Endometrial microvascular endothelial cells (primary cell): ENCODE measurements around the gene CBY1. TPM values are rescaled to one million over a fixed set of nuclear protein-coding genes. Genes with fewer than 3 reads are reported as not detected.
"Not testable (repeated sequence)": the region's sequence is repeated elsewhere in the genome, so short reads cannot be mapped to it uniquely, and the experiment has no call there.

Experiments
- in situ Hi-C: cut with HindIII; loops from 2 replicates; pipeline ENCODE4 v1.10.0; 2017; ENCODE audit warnings: low sequenced_read_pairs, low pct_unique_long_range_greater_than_20kb; ENCODE audit errors: inconsistent ontology term
- total RNA-seq: library from RNA; depleted of rRNA; stranded (reverse); fragments of >200 nt; gene quantifications from one replicate; pipeline ENCODE4 v1.2.3, GENCODE V29; 2015; ENCODE audit errors: inconsistent ontology term

Gene CBY1
- 19.5 TPM for total RNA-seq

DNA sequence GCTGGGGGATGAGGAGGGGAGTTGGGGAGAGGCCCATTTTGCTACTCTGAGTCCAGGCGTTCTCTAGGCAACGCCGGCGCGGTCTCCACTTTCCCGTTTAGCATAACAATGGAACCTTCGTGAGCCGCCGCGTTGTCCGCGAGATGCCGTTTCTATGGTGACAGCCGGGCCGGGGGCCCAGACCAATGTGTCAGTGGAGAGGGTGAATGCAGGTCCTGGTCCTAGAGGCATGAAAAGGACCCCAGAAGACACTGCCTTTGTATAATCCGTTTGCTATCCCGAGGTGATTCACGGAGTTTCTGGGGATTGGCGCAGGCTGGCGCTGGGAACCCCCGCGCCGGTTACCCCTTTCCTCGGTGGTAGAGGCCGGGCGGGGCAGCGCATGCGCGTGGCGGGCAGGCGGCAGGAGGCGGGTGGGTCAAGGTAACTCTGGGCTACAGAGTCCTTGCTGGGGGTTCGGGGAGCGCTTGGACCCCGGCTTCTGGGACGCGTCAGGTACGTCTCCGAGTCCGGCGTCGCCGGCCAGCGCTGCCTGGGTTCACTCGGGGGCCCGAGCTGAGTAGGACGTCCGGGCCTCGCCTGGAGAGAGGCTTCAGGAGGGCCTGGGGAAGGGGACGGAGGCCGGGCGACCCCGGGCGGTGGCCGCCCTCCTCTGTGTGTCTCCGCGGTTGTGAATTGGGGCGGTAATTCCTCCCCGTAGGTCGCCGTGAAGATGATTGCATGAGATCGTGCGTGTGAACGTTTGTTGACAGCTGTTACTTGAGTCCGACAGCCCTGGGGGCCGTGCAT, at the start of gene CBY1, which contains the start of gene FAM227A:
TSS of gene CBY1 (plus strand) at position 383 of the 789 bp plus-strand sequence. CDS start 11,417 bp downstream, outside the sequence.
TSS of gene FAM227A (minus strand) at position 137 of the 789 bp plus-strand sequence. CDS start 6,224 bp downstream, outside the sequence.
- in situ Hi-C loops, result no loop called here

DNA sequence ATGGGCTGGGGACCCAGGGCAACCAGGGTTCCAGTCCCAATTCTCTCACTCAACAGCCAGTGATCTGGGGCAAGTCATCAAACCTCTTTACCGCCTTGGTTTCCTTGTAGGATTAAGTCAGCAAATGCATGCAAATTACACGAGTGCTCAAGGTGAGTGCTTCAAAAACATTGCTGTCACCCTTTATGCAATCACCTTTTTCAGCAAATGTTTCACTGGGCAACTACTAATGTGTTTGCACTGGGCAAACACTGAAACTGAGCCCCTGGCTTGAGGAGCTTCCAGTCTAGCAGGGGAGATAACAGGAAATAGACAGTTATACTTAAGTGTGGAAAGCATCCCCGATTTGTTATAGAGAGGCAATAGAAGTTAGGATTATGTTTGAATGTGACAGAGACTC, 48.8 kb upstream of the CBY1 start:
- in situ Hi-C loops, result no loop called here

DNA sequence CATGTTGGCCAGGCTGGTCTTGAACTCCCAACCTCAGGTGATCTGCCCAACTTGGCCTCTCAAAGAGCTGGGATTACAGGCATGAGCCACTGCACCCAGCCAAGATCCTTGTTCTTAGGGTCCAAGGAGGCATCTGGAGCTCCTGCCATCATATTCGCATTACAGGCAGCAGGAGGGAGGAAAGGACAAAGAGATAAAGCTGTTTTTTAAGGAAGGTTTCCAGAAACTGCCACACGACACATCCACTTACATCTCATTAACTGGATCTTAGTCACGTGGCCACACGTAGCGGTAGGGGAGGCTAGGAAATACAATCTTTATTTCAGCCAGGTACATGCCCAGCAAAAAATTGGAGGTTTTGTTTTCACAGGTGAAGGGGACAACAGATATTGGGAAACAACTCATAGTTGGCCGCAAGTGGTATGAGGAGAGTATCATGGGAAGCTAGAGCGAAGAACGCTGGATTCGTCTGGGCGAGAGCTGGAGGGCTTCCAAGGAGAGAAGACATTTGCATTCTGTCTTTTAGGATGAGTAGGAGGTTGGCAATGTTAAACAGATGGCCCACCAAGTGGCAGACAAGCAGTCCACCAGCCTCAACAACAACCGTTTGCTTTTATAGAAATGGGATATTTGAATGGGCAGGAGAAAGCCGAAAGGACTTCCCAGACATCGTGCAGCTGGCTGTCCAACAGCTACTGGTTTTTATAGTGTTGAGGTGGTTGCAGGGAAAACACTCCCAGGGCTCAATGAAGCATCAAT, 47.3 kb upstream of the CBY1 start:
- in situ Hi-C loops, result no loop called here

DNA sequence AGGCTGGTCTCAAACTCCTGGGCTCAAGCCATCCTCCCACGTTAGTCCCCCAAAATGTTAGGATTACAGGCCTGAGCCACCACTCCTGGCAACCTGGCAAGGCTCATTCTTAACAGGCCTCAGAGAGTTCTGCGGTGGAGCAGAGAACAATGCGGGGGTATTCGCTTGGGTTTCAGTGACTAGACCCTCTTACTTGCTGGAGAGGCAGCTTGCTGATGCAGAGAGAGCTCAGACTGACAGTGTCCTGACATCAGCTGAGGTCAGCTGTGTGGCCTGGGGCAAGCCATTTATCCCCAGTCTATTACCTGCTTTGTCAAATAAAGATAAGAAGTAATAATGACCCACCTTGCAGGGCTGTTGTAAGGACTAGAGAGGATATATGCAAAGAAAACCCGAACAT, 46.2 kb upstream of the CBY1 start:
- in situ Hi-C loops, result no loop called here

DNA sequence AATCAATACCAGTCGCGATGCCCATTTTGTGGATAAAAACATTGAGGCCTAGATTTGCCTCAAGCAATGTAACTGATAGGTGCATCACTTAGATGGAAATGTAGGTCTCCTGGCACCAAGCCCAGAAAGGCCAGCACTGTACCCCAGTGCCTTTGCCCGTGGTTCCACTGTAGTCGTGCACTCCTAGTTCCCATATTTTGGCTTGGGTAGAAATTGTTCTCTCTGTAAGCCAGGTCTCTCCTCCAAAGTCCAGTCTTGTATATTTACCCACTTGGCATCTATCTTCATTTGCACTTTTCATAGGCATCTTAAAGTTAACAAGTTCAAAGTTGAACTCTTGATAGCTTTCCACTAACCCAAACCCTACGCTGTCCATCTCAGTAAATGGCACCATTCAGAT, 44.9 kb upstream of the CBY1 start:
- in situ Hi-C loops, result no loop called here

DNA sequence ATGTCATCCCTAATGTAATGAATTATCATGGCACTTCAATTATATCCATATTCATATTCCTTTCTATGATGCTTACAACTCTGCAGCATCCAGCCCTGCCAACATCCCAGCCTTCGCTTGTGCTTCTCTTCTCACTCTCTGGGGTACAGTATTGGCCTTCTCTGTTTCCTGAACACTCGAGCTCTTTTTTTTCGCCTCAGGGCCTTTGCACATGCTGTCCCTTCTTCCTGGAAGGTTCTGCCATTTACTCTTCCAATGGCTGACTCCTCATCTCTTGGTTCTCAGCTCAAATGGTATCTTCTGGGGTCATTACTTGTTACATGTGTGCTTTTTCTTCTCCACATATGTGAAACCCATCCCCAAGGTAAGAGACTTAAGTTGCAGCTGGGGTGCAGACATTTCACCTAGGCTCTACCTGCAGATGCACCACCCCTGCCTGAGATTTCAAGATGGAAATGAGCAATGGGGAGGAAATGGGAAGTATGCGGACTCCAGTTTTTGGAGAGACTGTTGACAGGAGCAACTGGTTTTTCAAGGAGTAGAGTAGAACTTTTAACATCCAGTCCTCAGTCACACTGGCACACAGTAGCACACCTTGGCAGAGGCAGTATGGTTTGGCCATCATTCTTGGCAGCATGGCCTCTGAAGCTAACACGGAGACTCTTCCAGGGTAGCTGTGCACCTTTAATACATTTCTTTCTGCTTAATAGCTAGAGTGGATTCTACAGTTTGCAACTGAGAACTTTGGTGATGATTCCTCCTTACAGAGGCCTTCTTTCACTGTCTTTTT, 44.0 kb upstream of the CBY1 start:
- in situ Hi-C loops, result no loop called here

DNA sequence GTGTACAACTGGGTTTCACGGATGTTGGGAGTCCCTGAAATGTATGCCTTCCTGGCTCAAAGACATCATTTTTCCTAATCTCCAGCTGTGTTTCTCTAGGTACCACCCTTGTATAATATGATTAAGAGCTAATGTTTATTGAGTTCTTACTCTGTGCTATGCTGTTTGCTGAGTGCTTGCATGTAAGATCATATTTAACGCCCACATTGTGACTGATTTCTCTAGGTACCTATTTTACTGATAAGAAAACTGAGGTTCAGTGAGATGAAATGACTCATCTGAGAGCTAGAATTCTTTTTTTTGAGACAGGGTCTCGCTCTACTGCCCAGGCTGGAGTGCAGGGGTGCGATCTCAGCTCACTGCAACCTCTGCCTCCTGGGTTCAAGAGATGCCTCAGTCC, 42.9 kb upstream of the CBY1 start:
- in situ Hi-C loops, result no loop called here

DNA sequence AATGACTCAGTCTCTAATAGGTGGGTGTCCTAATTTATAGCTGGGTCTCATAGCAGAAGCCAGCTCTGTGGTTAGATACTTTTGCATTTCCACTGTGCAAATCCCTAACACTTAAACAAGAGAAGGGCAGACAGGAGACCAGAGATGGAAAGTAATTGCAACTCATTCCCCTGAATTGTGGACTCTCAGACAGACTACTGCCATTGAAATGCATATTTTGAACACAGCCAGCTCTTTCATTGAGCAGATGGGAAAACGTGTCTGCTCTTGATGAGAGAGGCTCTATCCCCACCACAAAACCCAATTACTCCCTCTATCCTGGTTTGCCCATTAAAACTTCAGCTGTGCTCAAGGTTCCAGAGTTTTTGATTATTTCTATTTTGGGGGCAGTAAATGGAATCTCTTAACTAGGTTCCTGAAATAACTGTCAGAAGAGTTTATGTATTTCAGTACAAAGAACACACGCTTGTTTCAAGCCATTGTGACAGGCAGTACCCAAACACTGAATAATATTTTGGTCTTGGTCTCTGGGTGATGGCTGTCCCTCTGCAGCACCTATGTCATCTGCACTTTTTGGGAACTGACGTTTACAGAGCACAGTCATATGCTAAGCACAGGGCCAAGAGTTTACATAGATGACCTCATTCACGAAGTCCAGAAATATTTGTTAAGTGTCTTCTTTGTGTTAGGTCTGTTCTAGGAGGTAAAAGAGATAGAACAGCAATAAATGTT, 41.9 kb upstream of the CBY1 start:
- in situ Hi-C loops, result no loop called here

DNA sequence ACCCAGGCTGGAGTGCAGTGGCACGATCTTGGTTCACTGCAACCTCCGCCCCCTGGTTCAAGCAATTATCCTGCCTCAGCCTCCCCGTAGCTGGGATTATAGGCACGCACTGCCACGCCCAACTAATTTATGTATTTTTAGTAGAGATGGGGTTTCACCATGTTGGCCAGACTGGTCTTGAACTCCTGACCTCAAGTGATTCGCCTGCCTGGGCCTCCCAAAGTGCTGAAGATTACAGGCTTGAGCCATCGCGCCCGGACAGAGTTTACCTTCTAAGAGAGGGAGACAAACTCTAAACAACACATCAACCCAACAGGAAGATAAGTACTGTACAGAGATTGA, 41.4 kb upstream of the CBY1 start:
- in situ Hi-C loops, result not testable (repeated sequence)

DNA sequence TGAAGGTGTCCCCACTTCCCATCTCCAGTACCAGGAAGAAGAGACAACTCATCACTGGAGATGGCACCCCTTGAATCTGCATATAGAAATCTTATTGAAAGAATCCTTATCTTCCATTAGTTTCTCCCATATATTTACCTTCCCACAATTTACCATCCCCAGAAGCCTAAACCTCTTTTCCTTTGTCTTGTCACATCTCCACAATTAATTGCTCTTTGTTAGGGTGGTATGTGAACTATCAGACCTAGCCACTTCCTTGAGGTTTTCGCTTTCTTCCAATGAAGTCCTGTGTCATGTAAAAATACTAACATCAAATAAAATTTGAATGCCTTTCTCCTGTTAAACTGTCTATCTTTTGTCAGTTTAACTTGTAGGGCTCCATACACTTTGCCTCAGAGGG, 38.2 kb upstream of the CBY1 start:
- in situ Hi-C loops, result no loop called here

DNA sequence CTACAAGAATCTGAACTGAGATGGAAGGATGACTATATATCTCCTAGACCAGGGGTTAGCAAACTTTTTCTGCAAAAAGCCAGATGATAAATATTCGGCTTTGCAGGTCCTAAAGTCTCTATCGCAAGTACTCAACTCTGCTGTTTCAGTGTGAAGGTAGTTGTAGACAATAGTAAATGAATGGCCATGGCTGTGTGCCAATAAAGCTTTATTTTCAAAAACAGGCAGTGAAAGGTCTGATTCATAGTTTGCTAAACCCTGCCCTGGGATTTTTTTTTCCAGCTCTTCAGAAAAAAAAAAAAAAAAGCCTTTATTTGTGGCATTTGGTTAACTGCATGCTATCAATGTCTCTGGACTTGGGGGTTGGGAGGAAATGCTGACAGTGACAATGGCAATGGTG, 37.8 kb upstream of the CBY1 start:
- in situ Hi-C loops, result no loop called here

DNA sequence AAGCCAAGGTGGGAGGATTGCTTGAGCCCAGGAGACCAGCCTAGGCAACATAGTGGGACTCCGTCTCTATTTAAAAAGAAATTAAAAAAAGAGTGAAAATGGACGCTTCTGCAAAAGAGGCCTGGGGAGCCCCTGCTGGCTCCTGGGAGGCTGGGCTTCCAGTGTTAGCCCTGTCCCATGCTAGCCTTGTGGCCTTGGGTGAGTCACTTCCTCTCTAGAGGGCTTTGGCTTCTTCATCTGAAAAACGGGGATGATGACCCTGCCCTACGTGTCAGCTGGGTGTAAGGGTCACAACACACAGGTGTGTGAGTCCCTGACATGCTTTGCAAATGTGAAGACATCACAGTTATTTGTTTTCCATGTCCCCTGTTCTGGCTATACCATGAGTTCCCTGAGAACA, 33.1 kb upstream of the CBY1 start:
- in situ Hi-C loops, result no loop called here

DNA sequence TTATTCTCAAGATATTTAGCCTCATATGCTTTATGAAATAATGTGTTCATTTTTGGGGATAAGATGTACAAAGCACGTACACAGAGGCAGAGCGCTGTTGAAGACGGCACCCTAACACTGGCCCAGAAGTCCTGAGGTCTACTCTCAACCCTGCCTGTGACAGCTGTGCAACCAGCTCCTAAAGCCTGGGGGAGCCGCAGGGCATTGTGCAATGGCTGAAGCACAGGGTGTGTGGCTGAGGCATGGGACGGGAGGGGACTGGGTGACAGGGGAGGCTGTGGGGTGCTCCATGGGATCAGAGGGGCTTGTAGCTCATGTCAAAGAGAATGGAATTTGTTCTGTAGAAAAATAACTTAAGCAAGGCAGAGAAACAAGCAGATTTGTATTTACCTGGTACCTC, 28.0 kb upstream of the CBY1 start:
- in situ Hi-C loops, result no loop called here

DNA sequence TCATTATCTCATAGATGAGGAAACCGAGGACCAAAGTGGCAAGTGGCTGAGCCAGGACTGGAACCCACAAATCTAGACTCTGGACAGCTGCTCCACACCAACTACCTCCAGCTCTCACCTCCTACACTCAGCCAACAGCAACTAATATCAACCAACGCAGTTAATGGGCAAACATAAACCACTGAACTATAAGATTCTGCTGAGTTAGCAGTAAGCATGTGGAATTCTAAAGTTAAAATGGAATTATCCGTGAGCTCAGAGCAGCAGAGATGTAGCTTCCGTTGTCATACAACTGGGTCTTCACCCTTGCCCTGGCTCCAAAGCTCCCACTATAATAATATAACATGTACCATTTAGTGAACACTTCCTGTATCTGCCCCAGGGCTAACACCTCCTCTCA, 27.3 kb upstream of the CBY1 start:
- in situ Hi-C loops, result no loop called here

DNA sequence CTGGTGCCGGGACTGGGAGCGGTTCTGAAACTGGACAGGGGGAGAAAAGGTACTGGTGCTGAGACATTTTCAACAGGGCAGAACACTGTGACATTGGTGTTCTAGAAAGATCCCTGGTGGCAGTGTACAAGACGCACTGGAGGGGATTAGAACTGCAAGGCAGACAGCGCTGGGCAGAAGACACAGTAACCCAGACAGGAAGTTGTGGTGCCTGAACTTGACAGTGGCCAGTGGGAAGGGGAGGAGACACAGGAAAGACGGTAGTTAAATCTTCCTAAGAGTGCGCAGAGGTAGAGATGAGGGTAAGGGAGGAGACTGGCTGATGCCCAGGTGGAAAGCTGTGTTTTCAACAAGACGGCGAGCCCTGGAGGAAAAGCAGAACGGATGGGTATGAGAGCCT, 24.7 kb upstream of the CBY1 start:
- in situ Hi-C loops, result no loop called here

DNA sequence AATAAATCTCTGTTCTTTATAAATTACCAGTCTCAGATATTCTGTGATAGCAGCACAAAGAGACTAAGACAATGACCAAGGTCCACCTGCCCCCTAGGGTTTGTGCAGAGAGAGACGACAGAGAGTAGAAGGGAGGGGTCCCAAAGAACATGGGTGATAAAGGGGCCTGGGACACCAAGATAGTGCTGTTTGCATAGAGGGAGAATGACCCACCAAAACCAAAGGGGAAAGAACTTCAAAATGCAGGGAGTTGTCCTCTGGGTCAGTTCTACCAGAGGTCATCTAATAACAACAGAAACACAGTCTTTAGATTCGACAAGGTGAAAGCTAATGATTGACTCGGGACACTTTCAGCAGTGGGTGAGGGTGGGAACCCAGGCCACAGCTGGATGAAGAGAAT, 23.9 kb upstream of the CBY1 start:
- in situ Hi-C loops, result no loop called here

DNA sequence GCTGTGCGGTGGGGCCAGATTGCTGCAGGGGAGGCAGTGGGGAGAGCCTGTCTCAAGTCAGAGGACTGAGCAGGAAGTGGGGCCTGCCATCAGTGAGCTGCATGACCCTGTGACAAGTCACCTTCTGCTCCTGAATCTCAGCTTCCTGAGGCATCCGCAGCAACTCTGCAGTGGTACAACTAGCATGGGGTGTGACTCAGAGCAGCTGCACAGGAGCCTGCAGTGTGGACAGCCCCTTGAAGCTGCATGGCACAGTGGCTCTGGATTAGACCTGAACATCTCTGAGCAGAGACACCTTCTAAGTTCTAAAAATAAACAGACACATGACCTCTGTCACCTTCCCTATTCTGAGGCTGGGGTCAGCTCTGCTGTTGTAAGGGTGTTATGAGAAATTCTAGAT, 18.2 kb upstream of the CBY1 start:
- in situ Hi-C loops, result no loop called here

DNA sequence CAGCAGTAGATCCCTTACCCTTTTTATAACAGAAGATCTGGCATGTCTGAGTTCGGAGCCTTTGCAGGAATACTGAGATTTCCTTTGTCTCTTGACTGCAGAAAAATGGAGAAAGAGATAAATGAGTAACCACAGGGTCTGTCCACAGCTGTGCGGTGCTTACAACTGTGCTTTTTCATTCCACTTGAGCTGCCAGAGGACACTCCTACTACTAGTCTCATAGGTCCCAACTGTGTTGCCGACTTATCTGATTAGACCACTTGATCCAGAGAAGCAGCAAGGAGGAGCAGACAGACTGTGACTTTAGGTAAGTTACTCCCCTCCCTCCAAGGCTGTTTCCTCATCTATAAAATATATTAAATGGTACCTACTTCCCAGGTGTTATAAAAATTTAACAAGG, 17.7 kb upstream of the CBY1 start:
- in situ Hi-C loops, result no loop called here

DNA sequence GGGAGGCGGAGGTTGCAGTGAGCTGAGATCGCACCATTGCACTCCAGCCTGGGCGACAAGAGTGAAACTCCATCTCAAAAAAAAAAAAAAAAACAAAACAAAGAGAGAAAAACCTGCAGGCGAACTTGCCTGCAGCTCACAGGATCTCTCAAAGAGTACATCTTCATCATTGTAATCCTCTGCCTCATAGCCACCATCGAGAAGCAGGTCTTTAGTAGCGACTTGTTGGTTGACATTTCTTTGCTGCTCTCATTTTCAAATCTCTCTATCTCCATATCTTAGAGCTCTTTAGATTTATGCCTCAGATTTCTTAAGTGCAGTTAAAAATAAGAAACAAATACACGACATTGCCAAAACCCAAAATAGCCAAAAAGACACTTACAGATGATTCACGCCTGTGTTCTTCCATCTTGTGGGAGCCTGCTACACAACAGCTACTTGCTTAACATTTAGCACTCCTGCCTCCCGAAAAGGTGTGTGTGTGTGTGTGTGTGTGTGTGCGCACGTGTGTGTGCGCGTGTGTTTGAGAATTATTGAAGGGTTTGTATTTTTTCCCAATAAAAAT, 14.9 kb upstream of the CBY1 start:
- in situ Hi-C loops, result no loop called here
